ENCODE results near the gene SNUPN. TPM values are rescaled to one million over a fixed set of nuclear protein-coding genes. Genes with fewer than 3 reads are reported as not detected.

Gene SNUPN
- total RNA-seq, 4 donors from 2014 or later = 16.3 to 35.1 (median 23.7) TPM

- Histone ChIP-seq H3K36me3 (peaks cover 0 to 25% (median 0%) of the 10 kb centered on the region in 3 donors), H3K27me3 (no peaks in the 10 kb centered on the region), H3K27ac (peak overlapping the region; percentile 89 to 96 (median 96)), H3K4me3 (peak overlapping the region; percentile 74 to 91 (median 84)), H3K9me3 (no peaks in the 10 kb centered on the region), H3K4me1 (peaks cover 0 to 69% (median 56%) of the 10 kb centered on the region in 4 donors)
- DNase-seq (ENCODE audit: low spot score in 2 of 2) = no peak
- 65 to 76% methylated on average over 14 to 19 of the region's 19 CpGs for WGBS, 2 donors
- no peak for TF ChIP-seq CTCF (IDR thresholded peaks at IDR 0.05)
- no peak for TF ChIP-seq POLR2A (IDR thresholded peaks at IDR 0.05)
- TF ChIP-seq EP300 (IDR thresholded peaks at IDR 0.05) = no peak
Measured at GRCh38 chr15:75649045-75649761, 23.7 kb upstream of the SNUPN start.

GRCh38 chr15:75648156-75649000, 22.9 kb upstream of the SNUPN start:
- no peak for DNase-seq (ENCODE audit: low spot score in 2 of 2)
- Histone ChIP-seq H3K27ac (peak overlapping the region; percentile 89 to 96 (median 96)), H3K36me3 (peaks cover 0 to 25% (median 0%) of the 10 kb centered on the region in 3 donors), H3K4me3 (peak overlapping the region; percentile 74 to 91 (median 84)), H3K27me3 (no peaks in the 10 kb centered on the region), H3K4me1 (peaks cover 0 to 61% (median 50%) of the 10 kb centered on the region in 4 donors), H3K9me3 (no peaks in the 10 kb centered on the region)
- WGBS, 2 donors = 3 to 6% methylated on average over 12 to 31 of the region's 34 CpGs
- TF ChIP-seq POLR2A (IDR thresholded peaks at IDR 0.05) (no peak), CTCF (IDR thresholded peaks at IDR 0.05) (no peak), EP300 (IDR thresholded peaks at IDR 0.05) (no peak)

GRCh38 chr15:75647370-75648155, 22.0 kb upstream of the SNUPN start, which contains the start of gene SNX33:
Gene SNX33 (plus strand): TSS chr15:75647912. CDS start chr15:75649103, 1,191 bp downstream.
- peak within 1 kb of the TSS; percentile 74 to 91 (median 84) for H3K4me3 ChIP-seq
- peak within 1 kb of the TSS; percentile 89 to 96 (median 96) for H3K27ac ChIP-seq
- WGBS, 2 donors = 1% methylated on average over 39 to 72 of the region's 76 CpGs
- peak; percentile 63 to 64 for DNase-seq (ENCODE audit: low spot score in 2 of 2)
- no peaks in the 10 kb centered on the region for H3K9me3 ChIP-seq
- TF ChIP-seq POLR2A (IDR thresholded peaks at IDR 0.05) = peak in 1 of 2 donors; percentile 64
- peak; percentile 31 to 73 (median 68) for TF ChIP-seq CTCF (IDR thresholded peaks at IDR 0.05)
- TF ChIP-seq EP300 (IDR thresholded peaks at IDR 0.05) = peak in 1 of 2 donors; percentile 68
- H3K27me3 ChIP-seq = no peaks in the 10 kb centered on the region
- H3K36me3 ChIP-seq = peaks cover 0 to 19% (median 0%) of the 10 kb centered on the region in 3 donors
- peaks cover 0 to 53% (median 42%) of the 10 kb centered on the region in 4 donors for H3K4me1 ChIP-seq

GRCh38 chr15:75646944-75647364, 21.4 kb upstream of the SNUPN start:
- Histone ChIP-seq H3K4me3 (peak overlapping the region; percentile 74 to 91 (median 84)), H3K4me1 (peaks cover 0 to 46% (median 36%) of the 10 kb centered on the region in 4 donors), H3K36me3 (peaks cover 0 to 13% (median 0%) of the 10 kb centered on the region in 3 donors), H3K9me3 (no peaks in the 10 kb centered on the region), H3K27me3 (no peaks in the 10 kb centered on the region), H3K27ac (peak overlapping the region; percentile 89 to 96 (median 96))
- TF ChIP-seq CTCF (IDR thresholded peaks at IDR 0.05) = no peak
- no peak for TF ChIP-seq EP300 (IDR thresholded peaks at IDR 0.05)
- no peak for TF ChIP-seq POLR2A (IDR thresholded peaks at IDR 0.05)
- DNase-seq (ENCODE audit: low spot score in 2 of 2) = peak in 1 of 2 donors; percentile 39
- WGBS, 2 donors = 0 to 1% methylated on average over 21 to 26 of the region's 26 CpGs

Data from tibial nerve (tissue), 4 donors.